Right cardiac atrium (tissue), 5 donors: ENCODE results near the gene VEPH1. TPM values are rescaled to one million over a fixed set of nuclear protein-coding genes. Genes with fewer than 3 reads are reported as not detected.

ENCODE experiments used
- ATAC-seq, 2 donors: fragments of 200-7000 bp; cut with Tn5 transposase; one replicate each; pipeline versions ENCODE4 v1.8.0 to v1.9.1; 2020; ENCODE audit warnings: moderate library complexity in 2 of 2, mild to moderate bottlenecking in 1 of 2
- DNase-seq, 3 donors: peaks; one replicate each; pipeline ENCODE4 v3.0.0-alpha.2; 2020
- H3K27ac ChIP-seq: one replicate; pipeline ENCODE4 v1.5.1; 2013; ENCODE audit warnings: mild to moderate bottlenecking, low read length, control low read depth, moderate library complexity
- H3K27me3 ChIP-seq: one replicate; pipeline ENCODE4 v1.6.1; 2013; ENCODE audit not compliant: control insufficient read depth, insufficient read depth
- H3K4me1 ChIP-seq: one replicate; pipeline ENCODE4 v1.6.1; 2013; ENCODE audit warnings: low read length; ENCODE audit not compliant: control insufficient read depth, insufficient read depth
- H3K4me3 ChIP-seq: one replicate; pipeline ENCODE4 v1.5.1; 2013; ENCODE audit warnings: low read length, control low read depth
- H3K9me3 ChIP-seq: one replicate; pipeline ENCODE4 v1.6.1; 2013; ENCODE audit warnings: low read length; ENCODE audit not compliant: control insufficient read depth
- WGBS: extraction: QIAGEN DNeasy Blood & Tissue Kit; methylation state at CpG from one replicate; pipeline ENCODE4 v1.1.7; 2013; 5-methylcytosine and 5-hydroxymethylcytosine counted together
- intact Hi-C, 4 donors: fragments of 100-400 bp; cut with DNase I; formaldehyde crosslinking; loops; one replicate each; pipeline versions ENCODE4 v1.11.0 to v1.14.0; 2022 to 2023
- polyA plus RNA-seq: library from polyadenylated mRNA; stranded (reverse); fragments of 200-250 nt; gene quantifications from one replicate; pipeline ENCODE4 v1.2.3, GENCODE V29; 2013
- total RNA-seq, 4 donors: library from RNA; stranded (reverse); fragmentation: NEBNext Ultra II Directional; extraction: Animal tissue kit (Norgen Biotek cat#: 25700); gene quantifications; one replicate each; pipeline ENCODE4 v1.2.1, GENCODE V29; 2021
- donor health status: healthy with polysubstance abuse.
- donor health status: DM: no; HTN: yes; CAD: no.
- donor health status: DM: no; HTN: no; CAD: no.
- donor health status: DM: no; HTN: yes; CAD: no; lungs with severe emphysema.
- donor health status: DM: yes; HTN: yes; CAD: no.

VEPH1 gene
- total and polyA plus RNA-seq, 5 donors = 0.22 to 0.26 (median 0.25) TPM; not detected in 2

DNA sequence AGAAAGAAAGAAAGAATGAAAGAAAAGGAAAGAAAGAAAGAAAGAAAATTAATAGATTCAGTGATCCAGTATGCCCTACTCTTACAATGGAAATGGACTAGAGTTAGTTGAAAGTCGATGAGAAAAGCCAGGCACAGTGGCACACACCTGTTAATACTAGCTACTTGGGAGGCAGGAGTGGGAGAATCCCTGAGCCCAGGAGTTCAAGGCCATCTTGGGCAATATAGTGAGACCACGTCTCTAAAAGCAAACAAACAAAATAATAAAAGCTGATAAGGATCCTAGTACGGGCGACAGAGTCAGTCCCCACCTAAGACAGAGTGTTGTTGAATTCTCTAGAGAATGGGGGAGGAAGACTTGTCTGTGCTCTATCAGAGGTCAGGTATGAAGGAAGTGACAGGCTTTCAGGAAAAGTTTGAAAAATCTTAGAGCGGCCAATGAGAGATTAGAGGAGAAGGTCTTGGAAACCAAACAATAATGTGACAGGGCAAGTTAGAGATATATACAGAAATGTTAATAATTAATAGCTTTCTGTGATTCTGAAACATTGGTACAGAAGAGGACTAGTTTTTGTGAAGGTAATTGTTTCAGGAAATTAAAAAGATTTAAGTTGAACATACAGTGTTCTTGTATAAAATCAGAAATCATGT is 184.5 kb downstream of the VEPH1 start:
- no peak overlapping the region for H3K27ac ChIP-seq
- intact Hi-C loops = no loop called here
- WGBS = 69% methylated on average over 5 of the region's 5 CpGs

GRCh38 chr3:157317895-157318294 is 185.3 kb downstream of the VEPH1 start:
- no peak for ATAC-seq
- H3K4me3 ChIP-seq = no peak overlapping the region
- no peaks in the 10 kb centered on the region for H3K27me3 ChIP-seq
- no peaks in the 10 kb centered on the region for H3K9me3 ChIP-seq
- no peak for DNase-seq
- intact Hi-C loops = no loop called here
- no peaks in the 10 kb centered on the region for H3K4me1 ChIP-seq
- H3K27ac ChIP-seq = no peak overlapping the region
- WGBS = 80% methylated on average over 1 of the region's 1 CpG

More for the DNA sequence above, 184.5 kb downstream of the VEPH1 start:
- H3K4me3 ChIP-seq = no peak overlapping the region
- ATAC-seq (no peak), DNase-seq (no peak)
- H3K9me3 ChIP-seq = no peaks in the 10 kb centered on the region
- no peaks in the 10 kb centered on the region for H3K27me3 ChIP-seq
- no peaks in the 10 kb centered on the region for H3K4me1 ChIP-seq

DNA sequence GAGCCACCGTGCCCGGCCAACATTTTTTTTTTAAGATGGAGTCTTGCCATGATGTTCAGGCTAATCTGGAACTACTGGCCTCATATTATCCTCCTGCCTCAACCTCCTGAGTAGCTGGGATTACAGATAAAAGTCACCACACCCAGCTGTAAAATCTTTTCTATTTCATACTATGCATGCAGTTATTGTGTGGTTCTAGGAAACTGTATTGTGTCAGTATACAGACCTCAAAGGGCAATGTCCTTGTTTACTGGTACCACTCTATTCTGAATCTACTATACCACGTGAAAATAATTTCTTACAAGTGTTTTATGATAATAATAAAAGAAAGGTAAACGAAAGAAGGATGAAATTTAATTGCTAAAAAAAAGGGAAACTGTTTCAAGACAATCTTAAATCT is 190.0 kb downstream of the VEPH1 start:
- Histone ChIP-seq H3K4me1 (no peaks in the 10 kb centered on the region), H3K4me3 (no peak overlapping the region), H3K9me3 (no peaks in the 10 kb centered on the region), H3K27me3 (no peaks in the 10 kb centered on the region), H3K27ac (no peak overlapping the region)
- no peak for ATAC-seq
- WGBS = 95% methylated on average over 4 of the region's 4 CpGs
- intact Hi-C loops = no loop called here
- no peak for DNase-seq

DNA sequence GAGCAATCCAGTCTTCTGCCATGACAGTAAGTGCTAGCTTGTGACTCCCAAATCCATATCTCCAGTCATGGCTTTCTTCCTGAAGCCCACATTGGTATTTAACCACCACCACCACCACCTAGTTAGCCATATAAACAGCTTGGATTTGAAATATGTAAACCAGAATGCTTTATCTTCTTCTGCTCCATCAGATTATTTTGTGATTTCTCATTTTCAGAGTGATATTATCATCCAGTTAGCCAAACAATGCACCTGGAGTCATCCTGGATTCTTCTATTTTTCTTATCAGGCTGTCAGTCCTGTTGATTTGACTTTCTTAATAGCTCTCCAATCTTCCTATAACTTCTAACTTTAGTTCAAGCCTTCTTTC is 190.9 kb downstream of the VEPH1 start:
- H3K4me3 ChIP-seq = no peak overlapping the region
- DNase-seq (no peak), ATAC-seq (no peak)
- no peak overlapping the region for H3K27ac ChIP-seq
- intact Hi-C loops = no loop called here
- H3K9me3 ChIP-seq = no peaks in the 10 kb centered on the region
- H3K4me1 ChIP-seq = no peaks in the 10 kb centered on the region
- no peaks in the 10 kb centered on the region for H3K27me3 ChIP-seq

DNA sequence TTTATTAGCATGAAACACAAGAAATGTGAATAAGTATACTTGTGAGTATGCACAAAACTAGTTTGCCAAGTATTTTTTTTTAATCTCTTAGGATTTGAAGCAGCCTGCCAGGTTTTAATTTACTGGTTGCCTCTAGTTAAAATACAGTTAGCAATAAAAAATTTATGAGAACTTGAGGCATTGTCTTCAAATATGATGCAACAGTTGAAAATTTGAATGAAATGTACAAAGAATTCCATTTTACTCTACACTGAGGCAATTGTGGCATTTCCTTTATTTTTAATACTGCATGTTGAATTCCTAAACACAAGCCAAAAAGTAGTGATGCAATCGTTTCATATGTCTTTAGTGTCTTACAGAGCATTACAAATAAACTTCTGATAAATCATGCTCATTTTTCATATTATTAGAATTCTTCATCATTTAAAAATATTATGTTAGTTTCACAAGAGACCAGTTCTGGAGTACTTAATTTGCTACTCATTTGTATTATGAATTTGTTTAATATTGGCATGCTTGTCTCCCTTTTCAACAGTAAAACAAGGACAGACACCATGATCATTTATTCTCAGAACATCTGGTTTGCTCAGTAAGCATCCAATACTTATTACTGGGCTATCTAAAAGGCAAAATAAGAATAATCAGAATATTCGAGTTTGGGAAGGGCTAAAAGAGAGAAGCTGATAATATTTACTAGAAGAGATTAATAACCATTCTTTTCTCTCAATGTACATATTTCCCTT is 191.4 kb downstream of the VEPH1 start:
- Histone ChIP-seq H3K4me1 (no peaks in the 10 kb centered on the region), H3K27me3 (no peaks in the 10 kb centered on the region), H3K4me3 (no peak overlapping the region), H3K27ac (no peak overlapping the region), H3K9me3 (no peaks in the 10 kb centered on the region)
- intact Hi-C loops = no loop called here
- WGBS = 38% methylated on average over 2 of the region's 2 CpGs
- ATAC-seq (peak in 1 of 2 donors; percentile 61), DNase-seq (no peak)

DNA sequence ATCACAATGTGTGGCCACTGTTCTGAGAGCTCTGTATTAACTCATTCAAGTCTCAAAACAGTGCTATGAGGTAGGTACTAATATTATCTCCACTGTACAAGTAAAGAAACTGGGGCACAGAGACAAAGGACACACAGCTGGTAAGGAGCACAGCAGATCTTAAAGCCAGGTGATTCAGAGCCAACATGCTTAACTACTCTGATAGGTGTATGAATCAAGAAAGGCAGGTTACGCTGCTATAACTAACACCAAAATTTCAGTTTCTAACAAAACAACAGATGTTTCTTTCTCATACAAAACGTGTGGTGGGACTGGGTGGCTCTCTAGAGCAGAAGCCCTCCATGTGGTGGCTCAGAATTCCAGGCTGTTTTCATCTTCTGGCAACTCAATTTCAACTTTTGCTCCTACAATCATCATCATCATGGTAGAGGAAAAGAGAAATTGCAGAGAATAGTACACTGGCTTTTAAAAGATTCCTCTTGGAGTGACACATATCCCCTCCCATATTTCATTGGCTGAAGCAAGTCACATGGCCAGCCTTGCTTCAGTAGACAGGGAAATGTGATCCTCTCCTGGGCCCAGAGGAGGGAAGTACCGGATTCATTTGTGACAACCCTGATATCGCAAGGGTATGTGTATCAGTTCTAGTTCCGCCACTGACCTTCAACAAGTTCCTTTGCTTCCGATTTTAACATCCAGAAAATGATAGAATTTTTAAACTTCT is 192.7 kb downstream of the VEPH1 start:
- Histone ChIP-seq H3K4me1 (no peaks in the 10 kb centered on the region), H3K9me3 (no peaks in the 10 kb centered on the region), H3K27me3 (no peaks in the 10 kb centered on the region), H3K4me3 (no peak overlapping the region), H3K27ac (no peak overlapping the region)
- intact Hi-C loops = no loop called here
- WGBS = 88% methylated on average over 6 of the region's 6 CpGs
- DNase-seq = no peak
- no peak for ATAC-seq

DNA sequence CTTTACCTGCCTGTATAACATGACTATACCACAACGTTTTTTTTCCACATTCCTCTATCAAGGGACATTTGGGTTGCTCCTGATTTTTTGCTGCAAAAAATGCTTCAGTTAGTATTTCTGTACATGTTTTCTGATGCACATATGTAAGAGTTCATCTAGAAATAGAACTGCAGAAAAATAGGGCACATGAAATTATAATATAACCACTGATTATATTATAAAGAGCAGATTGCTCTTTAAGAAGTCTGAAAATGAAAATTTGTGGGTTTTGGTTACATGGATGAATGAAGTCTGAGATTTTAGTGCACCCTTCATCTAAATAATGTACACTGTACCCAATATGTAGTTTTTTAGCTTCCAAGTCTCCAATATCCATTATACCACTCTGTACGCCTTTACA is 196.7 kb downstream of the VEPH1 start:
- Histone ChIP-seq H3K27ac (no peak overlapping the region), H3K4me3 (no peak overlapping the region), H3K4me1 (no peaks in the 10 kb centered on the region), H3K9me3 (no peaks in the 10 kb centered on the region), H3K27me3 (no peaks in the 10 kb centered on the region)
- intact Hi-C loops = no loop called here
- ATAC-seq (no peak), DNase-seq (no peak)
- WGBS = 76% methylated on average over 2 of the region's 2 CpGs

- DNase-seq (no peak), ATAC-seq (no peak)
- 87% methylated on average over 4 of the region's 4 CpGs for WGBS
- Histone ChIP-seq H3K4me3 (no peak overlapping the region), H3K9me3 (no peaks in the 10 kb centered on the region), H3K27me3 (no peaks in the 10 kb centered on the region), H3K27ac (no peak overlapping the region), H3K4me1 (no peaks in the 10 kb centered on the region)
- intact Hi-C loops = no loop called here
These were observed 197.8 kb downstream of the VEPH1 start for GRCh38 chr3:157305392-157305791.

DNA sequence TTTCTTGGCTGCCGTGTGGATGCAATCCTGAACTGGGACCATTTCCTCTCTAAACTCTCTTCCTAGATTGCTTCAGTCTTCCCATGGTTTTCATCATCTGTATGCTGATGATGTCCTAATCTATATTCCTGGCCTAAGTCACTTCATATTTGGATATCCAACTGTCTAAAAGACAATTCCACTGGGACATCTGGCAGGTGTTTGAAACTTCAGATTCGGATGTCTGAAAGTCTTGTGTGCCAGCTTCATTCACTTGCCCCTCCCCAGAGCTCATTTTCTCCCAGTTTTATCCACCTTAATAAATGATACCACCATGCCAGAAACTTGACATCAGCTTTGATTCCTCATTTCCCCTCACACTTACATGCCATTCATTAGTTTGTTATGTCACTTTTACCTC is 201.5 kb downstream of the VEPH1 start:
- H3K4me1 ChIP-seq = no peaks in the 10 kb centered on the region
- no peak overlapping the region for H3K4me3 ChIP-seq
- no peaks in the 10 kb centered on the region for H3K27me3 ChIP-seq
- ATAC-seq (no peak), DNase-seq (no peak)
- intact Hi-C loops = no loop called here
- no peak overlapping the region for H3K27ac ChIP-seq
- WGBS = 78% methylated on average over 2 of the region's 2 CpGs
- H3K9me3 ChIP-seq = no peaks in the 10 kb centered on the region

DNA sequence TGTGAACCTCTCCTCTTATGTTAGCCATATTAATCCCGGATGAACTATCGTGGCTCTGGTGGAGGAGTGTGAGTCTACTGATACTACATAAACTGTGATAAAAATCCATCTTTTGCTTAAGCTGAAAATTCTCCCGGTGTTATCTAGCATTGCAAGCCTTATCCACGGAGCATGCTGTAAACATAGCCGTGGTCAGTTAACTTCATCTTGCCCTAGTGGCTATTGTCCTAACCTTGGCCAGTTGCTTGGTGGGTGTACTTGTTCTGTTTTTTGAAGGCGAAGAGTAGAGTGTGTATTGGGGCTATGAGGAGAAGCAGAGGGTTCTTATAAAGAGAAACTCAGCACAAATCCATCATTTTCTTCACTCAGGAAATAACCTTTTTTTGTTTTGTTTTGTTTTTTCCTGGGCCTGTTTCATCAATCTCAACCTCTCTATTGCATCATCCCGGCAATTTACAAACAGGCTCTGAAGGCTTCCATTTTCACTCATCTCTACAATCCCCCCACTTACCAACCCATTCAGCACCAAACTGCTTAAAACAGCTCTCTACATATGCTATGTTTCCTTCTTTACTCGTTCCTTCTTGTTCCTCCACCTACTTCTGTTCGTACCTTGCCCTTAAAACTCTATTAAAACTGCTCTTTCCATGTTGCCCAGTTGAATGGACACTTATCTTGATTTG is 202.1 kb downstream of the VEPH1 start:
- H3K27me3 ChIP-seq = no peaks in the 10 kb centered on the region
- intact Hi-C loops = no loop called here
- WGBS = 74% methylated on average over 9 of the region's 9 CpGs
- no peaks in the 10 kb centered on the region for H3K4me1 ChIP-seq
- no peaks in the 10 kb centered on the region for H3K9me3 ChIP-seq
- no peak overlapping the region for H3K27ac ChIP-seq
- no peak overlapping the region for H3K4me3 ChIP-seq
- DNase-seq (no peak), ATAC-seq (no peak)

- DNase-seq = no peak
- H3K4me1 ChIP-seq = no peaks in the 10 kb centered on the region
- no peak overlapping the region for H3K4me3 ChIP-seq
- intact Hi-C loops = no loop called here
- H3K27me3 ChIP-seq = no peaks in the 10 kb centered on the region
- no peaks in the 10 kb centered on the region for H3K9me3 ChIP-seq
- ATAC-seq = no peak
- WGBS = 60% methylated on average over 2 of the region's 2 CpGs
- no peak overlapping the region for H3K27ac ChIP-seq
These were observed 203.1 kb downstream of the VEPH1 start for GRCh38 chr3:157300094-157300493.
